NCI-H2196 treated with DMSO at 0.1 percent for 48 hours (cell line): Measurements from ENCODE around the gene LAIR1.

Experiments
- DNase-seq: peaks from one replicate; lab custom pipeline; 2025; ENCODE audit not compliant: unreplicated experiment; lab: John Stamatoyannopoulos, UW

LAIR1 gene

GRCh38 chr19:54319049-54319448 lies 45.7 kb downstream of the LAIR1 start:
- no peak for DNase-seq

GRCh38 chr19:54317965-54318240 lies 46.8 kb downstream of the LAIR1 start:
- no peak for DNase-seq

DNA sequence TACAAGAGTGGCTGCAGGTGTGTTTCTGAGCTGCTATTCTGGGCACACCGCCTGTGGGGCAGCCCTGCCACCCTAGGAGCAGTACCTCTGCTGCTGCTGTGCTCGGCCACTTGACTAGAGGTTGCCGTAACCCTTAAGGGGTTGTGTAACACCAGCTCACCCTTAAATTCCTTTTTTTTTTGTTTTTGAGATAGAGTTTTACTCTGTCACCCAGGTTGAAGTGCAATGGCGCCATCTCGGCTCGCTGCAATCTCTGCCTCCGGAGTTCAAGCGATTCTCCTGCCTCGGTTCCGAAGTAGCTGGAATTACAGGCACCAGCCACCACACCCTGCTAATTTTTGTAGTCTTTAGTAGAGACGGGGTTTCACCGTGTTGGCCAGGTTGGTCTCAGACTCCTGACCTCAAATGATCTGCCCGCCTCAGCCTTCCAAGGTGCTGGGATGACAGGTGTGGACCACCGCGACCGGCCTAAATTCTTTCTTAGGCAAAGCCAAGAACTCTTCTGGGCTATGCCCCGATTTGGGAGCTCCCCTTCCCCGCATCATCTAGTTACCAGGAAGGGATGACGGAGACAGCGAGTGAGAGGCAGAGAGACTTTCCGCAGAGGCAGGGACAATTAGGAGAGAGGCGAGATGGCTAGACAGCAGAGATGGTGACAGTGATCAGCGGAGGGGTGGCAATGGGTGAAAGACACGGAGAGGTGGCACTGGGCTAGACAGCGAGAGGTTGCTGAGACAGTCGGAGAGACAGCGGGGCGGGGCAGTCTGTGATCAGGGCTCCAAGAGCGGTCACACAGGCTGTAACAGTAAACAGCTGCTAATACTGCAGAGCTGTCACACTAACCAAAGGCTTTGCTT lies 47.4 kb downstream of the LAIR1 start:
- no peak for DNase-seq

DNA sequence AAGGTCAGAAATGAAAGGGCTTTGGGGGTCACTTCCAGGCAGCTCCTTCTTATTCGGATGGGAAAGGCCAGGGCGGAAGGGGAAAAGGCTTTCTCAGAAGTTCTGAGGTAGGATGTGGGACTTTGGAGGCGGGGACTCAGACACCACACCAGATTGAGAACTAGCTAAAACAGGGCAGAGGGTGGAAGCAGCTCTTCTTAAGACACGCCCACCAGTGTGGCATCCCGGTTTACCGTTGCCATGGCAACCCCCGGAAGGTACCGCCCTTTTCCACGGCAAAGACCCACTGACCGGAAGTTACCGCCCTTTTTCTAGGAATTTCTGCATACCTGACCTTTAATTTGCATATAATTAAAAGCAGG lies 48.0 kb downstream of the LAIR1 start:
- no peak for DNase-seq

DNA sequence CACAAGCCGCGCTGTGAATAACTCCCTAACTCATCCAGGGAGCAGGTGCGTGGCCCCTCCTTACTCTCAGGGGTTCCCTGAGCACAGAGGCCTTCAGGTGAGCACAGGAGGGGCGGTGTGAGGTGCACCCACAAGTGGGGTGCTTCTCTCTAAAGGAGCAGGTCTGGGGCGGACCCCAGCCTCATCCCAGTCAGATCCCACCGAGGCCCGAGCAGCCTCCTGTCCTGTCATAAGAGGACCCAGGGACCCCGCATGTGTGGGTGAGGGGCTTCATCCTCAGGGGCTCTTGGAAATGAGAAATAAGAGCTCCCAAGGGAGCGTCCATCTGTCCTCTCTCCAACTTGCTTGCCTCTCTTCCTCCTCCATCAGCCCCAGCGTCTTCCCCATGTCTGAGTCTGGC lies 48.8 kb downstream of the LAIR1 start:
- DNase-seq = no peak

DNA sequence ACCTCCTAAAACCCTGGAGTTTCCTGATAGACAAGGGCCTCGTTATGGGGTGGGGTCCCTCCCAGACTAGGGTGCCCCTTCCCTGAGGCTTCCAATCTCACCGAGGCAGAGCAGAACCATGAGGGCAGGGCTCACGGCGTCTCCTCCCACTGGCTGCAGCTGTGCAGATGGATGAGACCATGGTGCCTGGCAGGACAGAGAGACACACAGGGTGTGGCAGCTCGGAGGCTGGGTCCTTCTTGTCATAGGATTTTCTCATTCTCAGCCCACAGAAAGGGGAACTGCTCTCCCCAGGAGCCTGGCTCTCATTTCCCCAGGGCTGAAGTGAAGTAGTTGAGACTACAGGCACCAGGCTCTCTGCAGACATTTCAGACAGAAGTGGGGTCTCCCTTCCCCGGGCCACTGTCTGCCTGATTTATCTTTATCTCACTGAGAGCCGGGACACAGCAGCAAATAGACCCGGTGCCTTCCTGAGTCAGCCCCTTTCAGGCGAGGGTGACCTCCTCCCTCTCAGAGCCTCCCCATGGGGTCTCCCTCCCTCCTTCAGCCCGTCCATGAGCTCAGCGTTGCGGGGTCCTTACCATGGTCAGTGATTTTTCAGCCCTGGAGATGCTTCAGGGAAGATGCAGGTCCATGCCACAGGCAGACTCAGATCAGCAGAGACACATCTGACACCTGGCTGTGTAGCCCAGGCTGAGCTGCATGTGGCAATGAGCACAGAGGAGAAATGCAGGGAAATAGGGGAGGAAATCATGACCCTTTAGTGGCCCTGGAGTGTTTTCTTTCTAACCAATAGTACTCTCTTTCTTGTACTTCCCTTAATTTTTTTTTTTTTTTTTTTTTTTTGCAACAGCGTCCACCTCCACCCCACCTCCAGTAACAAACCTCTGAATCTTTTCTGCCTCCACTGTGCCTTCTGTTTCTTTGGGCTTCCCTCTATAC lies 52.0 kb downstream of the LAIR1 start, which contains the start of gene LILRA5:
Gene LILRA5, minus strand, starts transcription at position 731 of the 942 bp plus-strand sequence. Its CDS starts 147 bp downstream, at position 584.
- no peak for DNase-seq

- DNase-seq = no peak
Observed at GRCh38 chr19:54312011-54312410, 52.7 kb downstream of the LAIR1 start.

GRCh38 chr19:54311486-54311885 lies 53.2 kb downstream of the LAIR1 start:
- no peak for DNase-seq

DNA sequence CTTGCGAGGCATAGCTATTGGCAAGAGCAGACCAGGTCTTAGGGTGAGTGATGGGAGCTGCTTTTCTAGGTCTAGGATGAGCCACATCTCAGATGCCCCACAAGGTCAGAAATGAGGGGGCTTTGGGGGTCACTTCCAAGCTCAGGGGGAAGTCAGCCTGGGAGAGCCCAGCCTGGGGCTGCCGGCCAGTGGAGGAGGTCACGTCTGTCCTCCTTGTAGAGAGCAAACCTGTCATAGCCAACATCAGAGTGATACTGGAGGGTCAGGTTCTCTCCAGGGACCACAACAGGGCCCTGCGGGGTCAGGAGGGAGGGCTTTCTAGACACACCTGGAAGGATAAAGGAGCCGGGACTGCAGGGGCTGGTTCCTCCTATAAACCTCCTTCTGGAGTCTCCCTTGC lies 54.2 kb downstream of the LAIR1 start:
- no peak for DNase-seq

DNA sequence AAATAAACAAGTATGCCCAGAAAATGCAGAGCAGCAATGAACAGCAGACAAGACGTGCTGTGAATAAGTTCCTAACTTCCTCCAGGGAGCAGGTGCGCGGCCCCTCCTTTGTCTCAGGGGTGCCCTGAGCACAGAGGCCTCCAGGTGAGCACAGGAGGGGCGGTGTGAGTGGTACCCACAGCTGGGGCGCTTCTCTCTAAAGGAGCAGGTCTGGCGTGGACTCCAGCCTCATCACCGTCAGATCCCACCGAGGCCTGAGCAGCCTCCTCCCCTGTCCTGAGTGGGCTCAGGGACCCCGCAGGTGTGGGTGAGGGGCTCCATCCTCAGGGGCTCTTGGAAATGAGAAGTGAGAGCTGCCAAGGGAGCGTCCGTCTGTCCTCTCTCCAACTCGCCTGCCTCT lies 54.9 kb downstream of the LAIR1 start:
- no peak for DNase-seq

- no peak for DNase-seq
Observed at GRCh38 chr19:54307389-54308020, 57.2 kb downstream of the LAIR1 start.

GRCh38 chr19:54305141-54305540 lies 59.6 kb downstream of the LAIR1 start:
- DNase-seq = no peak

- DNase-seq = no peak
Observed at GRCh38 chr19:54302257-54302656, 62.5 kb downstream of the LAIR1 start.
